HEK293 (cell line): ENCODE measurements around the gene HPCAL1.

Experiments used
- CTCF ChIA-PET: fragments of 350-600 bp; formaldehyde crosslinking; extraction: SDS; loops from one replicate; lab custom pipeline; 2021; ENCODE audit warnings: antibody characterized with exemption; lab: Yijun Ruan, JAX
- POLR2A ChIA-PET: fragments of 300-600 bp; formaldehyde crosslinking; extraction: SDS; loops from one replicate; lab custom pipeline; 2020; ENCODE audit warnings: antibody characterized with exemption, inconsistent platforms; lab: Yijun Ruan, JAX
- H3K27ac ChIP-seq: fragments of 200-500 bp; sonication (Bioruptor generic); 2 replicates; pipeline ENCODE4 v1.5.1; 2014; ENCODE audit warnings: low read depth, low read length, control low read depth, inconsistent platforms; ENCODE audit errors: extremely low read depth
- H3K36me3 ChIP-seq, 2 experiments: fragments of 200-500 bp in 1 of 2; sonication (Bioruptor generic) in 1 of 2; 1 replicate in 1 of 2; 2 replicates in 1 of 2; pipeline ENCODE4 v1.5.1; 2014 to 2017; ENCODE audit warnings: inconsistent platforms in 2 of 2, low read length in 2 of 2; ENCODE audit not compliant: control insufficient read depth in 2 of 2, insufficient read depth in 1 of 2
- H3K4me1 ChIP-seq: fragments of 200-500 bp; sonication (Bioruptor generic); 2 replicates; pipeline ENCODE4 v1.5.1; 2014; ENCODE audit warnings: mild to moderate bottlenecking, low read length, inconsistent platforms; ENCODE audit not compliant: control insufficient read depth, insufficient read depth
- H3K4me3 ChIP-seq: 2 replicates; pipeline ENCODE4 v1.5.1; 2011; ENCODE audit warnings: low read depth, mild to moderate bottlenecking, control low read depth, low read length, moderate library complexity
- H3K9me3 ChIP-seq: fragments of 200-500 bp; sonication (Bioruptor generic); 2 replicates; pipeline ENCODE4 v1.5.1; 2014; ENCODE audit warnings: low read depth, low read length, inconsistent platforms; ENCODE audit not compliant: control insufficient read depth, insufficient read depth
- HOXA7 ChIP-seq: sonication (generic); formaldehyde crosslinking; IDR thresholded peaks from 2 replicates; pipeline ENCODE4 v1.8.1; 2022; ENCODE audit warnings: missing genetic modification reagents, borderline replicate concordance
- YY1 ChIP-seq: fragments of 450-650 bp; formaldehyde crosslinking; IDR thresholded peaks from 2 replicates; pipeline ENCODE4 v1.5.1; 2018; ENCODE audit warnings: missing biosample characterization, missing genetic modification characterization
- ZBTB7A ChIP-seq: fragments of 450-650 bp; formaldehyde crosslinking; IDR thresholded peaks from 2 replicates; pipeline ENCODE4 v1.5.1; 2016; ENCODE audit warnings: low read depth, missing biosample characterization, missing genetic modification characterization
- ZNF16 ChIP-seq: fragments of 450-650 bp; formaldehyde crosslinking; IDR thresholded peaks from 2 replicates; pipeline ENCODE4 v1.5.1; 2016; ENCODE audit warnings: low read depth, missing biosample characterization, missing genetic modification characterization
- ZNF174 ChIP-seq: fragments of 450-650 bp; formaldehyde crosslinking; IDR thresholded peaks from 2 replicates; pipeline ENCODE4 v1.5.0; 2017; ENCODE audit warnings: missing biosample characterization, mild to moderate bottlenecking, missing genetic modification characterization
- ZNF274 ChIP-seq, 2 experiments: fragments of 200-500 bp in 1 of 2; fragments of 450-650 bp in 1 of 2; sonication (Bioruptor generic) in 1 of 2; formaldehyde crosslinking in 1 of 2; IDR thresholded peaks; 2 replicates each; pipeline versions ENCODE4 v1.5.1 to v1.6.1; 2014 to 2016; ENCODE audit warnings: borderline replicate concordance in 1 of 2, inconsistent platforms in 1 of 2, low read length in 1 of 2, missing biosample characterization in 1 of 2, missing genetic modification characterization in 1 of 2
- ZNF416 ChIP-seq: fragments of 450-650 bp; formaldehyde crosslinking; IDR thresholded peaks from 2 replicates; pipeline ENCODE4 v1.5.1; 2016; ENCODE audit warnings: missing biosample characterization, missing genetic modification characterization
- ZNF473 ChIP-seq: fragments of 450-650 bp; formaldehyde crosslinking; IDR thresholded peaks from 2 replicates; pipeline ENCODE4 v1.5.1; 2017; ENCODE audit warnings: missing biosample characterization, missing genetic modification characterization
- ZNF521 ChIP-seq: fragments of 450-650 bp; formaldehyde crosslinking; IDR thresholded peaks from 2 replicates; pipeline ENCODE4 v1.5.1; 2017; ENCODE audit warnings: missing biosample characterization, mild to moderate bottlenecking, missing genetic modification characterization
- ZNF530 ChIP-seq: fragments of 450-650 bp; formaldehyde crosslinking; IDR thresholded peaks from 2 replicates; pipeline ENCODE4 v1.5.1; 2016; ENCODE audit warnings: low read depth, missing biosample characterization, missing genetic modification characterization
- ZNF561 ChIP-seq: fragments of 450-650 bp; IDR thresholded peaks from 2 replicates; pipeline ENCODE4 v1.5.1; 2018; ENCODE audit warnings: missing biosample characterization, missing genetic modification characterization, borderline replicate concordance
- ZNF664 ChIP-seq: fragments of 450-650 bp; formaldehyde crosslinking; IDR thresholded peaks from 2 replicates; pipeline ENCODE4 v1.5.1; 2016; ENCODE audit warnings: missing biosample characterization, missing genetic modification characterization
- ZNF677 ChIP-seq: fragments of 450-650 bp; IDR thresholded peaks from 2 replicates; pipeline ENCODE4 v1.5.0; 2018; ENCODE audit warnings: missing biosample characterization, mild to moderate bottlenecking, missing genetic modification characterization, moderate library complexity
- ZNF76 ChIP-seq: fragments of 450-650 bp; formaldehyde crosslinking; IDR thresholded peaks from 2 replicates; pipeline ENCODE4; 2016; ENCODE audit warnings: low read depth, missing biosample characterization, missing genetic modification characterization, borderline replicate concordance
- ZXDB ChIP-seq: fragments of 450-650 bp; formaldehyde crosslinking; IDR thresholded peaks from 2 replicates; pipeline ENCODE4 v1.5.1; 2016; ENCODE audit warnings: missing biosample characterization, missing genetic modification characterization
- TF ChIP-seq, protein P1 (sequence below): sonication (generic); formaldehyde crosslinking; IDR thresholded peaks from 2 replicates; pipeline ENCODE4 v1.8.1; 2022; ENCODE audit warnings: mild to moderate bottlenecking, moderate library complexity, missing genetic modification reagents
- TF ChIP-seq, protein P2 (sequence below): fragments of 450-650 bp; formaldehyde crosslinking; IDR thresholded peaks from 2 replicates; pipeline ENCODE4 v1.5.1; 2017; ENCODE audit warnings: missing biosample characterization, missing genetic modification characterization
- TF ChIP-seq, protein P3 (sequence below): fragments of 450-650 bp; formaldehyde crosslinking; IDR thresholded peaks from 2 replicates; pipeline ENCODE4 v1.5.1; 2016; ENCODE audit warnings: missing biosample characterization, missing genetic modification characterization
- TF ChIP-seq, protein P4 (sequence below): IDR thresholded peaks from 2 replicates; pipeline ENCODE4 v1.6.1; 2011; ENCODE audit warnings: mild to moderate bottlenecking, low read depth, low read length, borderline replicate concordance
- TF ChIP-seq, protein P5 (sequence below): fragments of 450-650 bp; formaldehyde crosslinking; IDR thresholded peaks from 2 replicates; pipeline ENCODE4 v1.5.1; 2016; ENCODE audit warnings: missing biosample characterization, missing genetic modification characterization, low read depth
- TF ChIP-seq, protein P6 (sequence below): fragments of 450-650 bp; formaldehyde crosslinking; IDR thresholded peaks from 2 replicates; pipeline ENCODE4 v1.5.1; 2016; ENCODE audit warnings: missing biosample characterization, missing genetic modification characterization, low read depth
- TF ChIP-seq, protein P7 (sequence below): fragments of 450-650 bp; formaldehyde crosslinking; IDR thresholded peaks from 2 replicates; pipeline ENCODE4 v1.5.1; 2016; ENCODE audit warnings: missing biosample characterization, missing genetic modification characterization

HPCAL1 gene

DNA sequence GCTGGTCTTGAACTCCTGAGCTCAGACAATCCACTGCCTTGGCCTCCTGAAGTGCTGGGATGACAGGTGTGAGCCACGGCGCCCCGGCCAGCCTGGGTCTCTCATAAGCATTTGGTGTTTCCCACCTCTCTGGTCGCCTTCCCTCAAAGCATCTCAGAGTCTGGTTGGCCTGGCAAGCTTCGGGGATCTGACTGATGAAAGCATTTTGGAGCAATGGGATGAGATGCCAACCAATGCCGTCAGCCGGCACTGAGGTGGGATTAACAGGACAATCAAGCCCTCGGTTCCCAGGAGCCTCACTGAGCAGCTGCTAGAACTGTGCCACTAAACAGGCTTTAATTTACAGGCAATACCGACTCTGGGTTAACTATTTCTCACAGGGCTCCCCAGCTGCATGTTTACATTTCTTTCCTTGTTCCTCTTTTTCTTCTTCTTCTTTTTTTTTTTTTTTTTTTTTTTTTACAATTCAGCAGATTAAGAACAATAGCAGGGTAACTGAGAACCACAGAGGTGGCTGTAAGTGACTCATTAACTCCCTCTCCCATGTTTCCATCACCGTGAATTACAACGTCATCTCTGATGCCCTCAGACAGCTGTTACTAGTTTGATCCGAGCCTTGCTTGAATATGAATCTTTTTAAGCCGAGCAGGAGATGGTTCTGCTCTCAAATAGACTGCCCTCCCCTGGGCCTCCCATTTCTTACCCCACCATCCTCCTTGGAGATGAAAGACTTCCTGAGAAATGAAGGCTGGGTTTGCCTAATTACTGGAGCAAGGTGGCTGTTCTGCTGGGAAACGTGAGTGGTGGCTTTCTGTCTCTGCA, 107.5 kb downstream of the HPCAL1 start:
- ChIA-PET CTCF (interaction anchor here (0.6 to 4.2 kb wide), 29 partner anchors 9 to 1191 kb away, joined by 3 to 71 read pairs (median 5); partner anchors contain the start of gene RRM2), POLR2A (no interaction called here)
- Histone ChIP-seq H3K4me1 (no peaks in the 10 kb centered on the region), H3K27ac (no peak overlapping the region), H3K4me3 (no peak overlapping the region), H3K9me3 (no peaks in the 10 kb centered on the region), H3K36me3 (no peaks in the 10 kb centered on the region)
- TF ChIP-seq YY1 (tag by site-specific recombination) (no peak), ZNF76 (tag by site-specific recombination) (no peak), ZNF521 (tag by site-specific recombination) (no peak), HOXA7 (no peak), ZNF174 (no peak), ZNF16 (no peak), ZBTB7A (tag by site-specific recombination) (no peak), ZNF561 (no peak), ZNF416 (no peak)
- TF ChIP-seq, protein P1, sequence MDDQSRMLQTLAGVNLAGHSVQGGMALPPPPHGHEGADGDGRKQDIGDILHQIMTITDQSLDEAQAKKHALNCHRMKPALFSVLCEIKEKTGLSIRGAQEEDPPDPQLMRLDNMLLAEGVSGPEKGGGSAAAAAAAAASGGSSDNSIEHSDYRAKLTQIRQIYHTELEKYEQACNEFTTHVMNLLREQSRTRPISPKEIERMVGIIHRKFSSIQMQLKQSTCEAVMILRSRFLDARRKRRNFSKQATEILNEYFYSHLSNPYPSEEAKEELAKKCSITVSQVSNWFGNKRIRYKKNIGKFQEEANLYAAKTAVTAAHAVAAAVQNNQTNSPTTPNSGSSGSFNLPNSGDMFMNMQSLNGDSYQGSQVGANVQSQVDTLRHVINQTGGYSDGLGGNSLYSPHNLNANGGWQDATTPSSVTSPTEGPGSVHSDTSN, result no peak
- TF ChIP-seq, protein P2, sequence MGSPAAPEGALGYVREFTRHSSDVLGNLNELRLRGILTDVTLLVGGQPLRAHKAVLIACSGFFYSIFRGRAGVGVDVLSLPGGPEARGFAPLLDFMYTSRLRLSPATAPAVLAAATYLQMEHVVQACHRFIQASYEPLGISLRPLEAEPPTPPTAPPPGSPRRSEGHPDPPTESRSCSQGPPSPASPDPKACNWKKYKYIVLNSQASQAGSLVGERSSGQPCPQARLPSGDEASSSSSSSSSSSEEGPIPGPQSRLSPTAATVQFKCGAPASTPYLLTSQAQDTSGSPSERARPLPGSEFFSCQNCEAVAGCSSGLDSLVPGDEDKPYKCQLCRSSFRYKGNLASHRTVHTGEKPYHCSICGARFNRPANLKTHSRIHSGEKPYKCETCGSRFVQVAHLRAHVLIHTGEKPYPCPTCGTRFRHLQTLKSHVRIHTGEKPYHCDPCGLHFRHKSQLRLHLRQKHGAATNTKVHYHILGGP, result no peak
- TF ChIP-seq, protein P3, sequence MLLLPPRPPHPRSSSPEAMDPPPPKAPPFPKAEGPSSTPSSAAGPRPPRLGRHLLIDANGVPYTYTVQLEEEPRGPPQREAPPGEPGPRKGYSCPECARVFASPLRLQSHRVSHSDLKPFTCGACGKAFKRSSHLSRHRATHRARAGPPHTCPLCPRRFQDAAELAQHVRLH (tag by site-specific recombination), result no peak
- TF ChIP-seq, protein P4, sequence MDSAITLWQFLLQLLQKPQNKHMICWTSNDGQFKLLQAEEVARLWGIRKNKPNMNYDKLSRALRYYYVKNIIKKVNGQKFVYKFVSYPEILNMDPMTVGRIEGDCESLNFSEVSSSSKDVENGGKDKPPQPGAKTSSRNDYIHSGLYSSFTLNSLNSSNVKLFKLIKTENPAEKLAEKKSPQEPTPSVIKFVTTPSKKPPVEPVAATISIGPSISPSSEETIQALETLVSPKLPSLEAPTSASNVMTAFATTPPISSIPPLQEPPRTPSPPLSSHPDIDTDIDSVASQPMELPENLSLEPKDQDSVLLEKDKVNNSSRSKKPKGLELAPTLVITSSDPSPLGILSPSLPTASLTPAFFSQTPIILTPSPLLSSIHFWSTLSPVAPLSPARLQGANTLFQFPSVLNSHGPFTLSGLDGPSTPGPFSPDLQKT, result no peak
- TF ChIP-seq, protein P5, sequence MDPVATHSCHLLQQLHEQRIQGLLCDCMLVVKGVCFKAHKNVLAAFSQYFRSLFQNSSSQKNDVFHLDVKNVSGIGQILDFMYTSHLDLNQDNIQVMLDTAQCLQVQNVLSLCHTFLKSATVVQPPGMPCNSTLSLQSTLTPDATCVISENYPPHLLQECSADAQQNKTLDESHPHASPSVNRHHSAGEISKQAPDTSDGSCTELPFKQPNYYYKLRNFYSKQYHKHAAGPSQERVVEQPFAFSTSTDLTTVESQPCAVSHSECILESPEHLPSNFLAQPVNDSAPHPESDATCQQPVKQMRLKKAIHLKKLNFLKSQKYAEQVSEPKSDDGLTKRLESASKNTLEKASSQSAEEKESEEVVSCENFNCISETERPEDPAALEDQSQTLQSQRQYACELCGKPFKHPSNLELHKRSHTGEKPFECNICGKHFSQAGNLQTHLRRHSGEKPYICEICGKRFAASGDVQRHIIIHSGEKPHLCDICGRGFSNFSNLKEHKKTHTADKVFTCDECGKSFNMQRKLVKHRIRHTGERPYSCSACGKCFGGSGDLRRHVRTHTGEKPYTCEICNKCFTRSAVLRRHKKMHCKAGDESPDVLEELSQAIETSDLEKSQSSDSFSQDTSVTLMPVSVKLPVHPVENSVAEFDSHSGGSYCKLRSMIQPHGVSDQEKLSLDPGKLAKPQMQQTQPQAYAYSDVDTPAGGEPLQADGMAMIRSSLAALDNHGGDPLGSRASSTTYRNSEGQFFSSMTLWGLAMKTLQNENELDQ (tag by site-specific recombination), result no peak

DNA sequence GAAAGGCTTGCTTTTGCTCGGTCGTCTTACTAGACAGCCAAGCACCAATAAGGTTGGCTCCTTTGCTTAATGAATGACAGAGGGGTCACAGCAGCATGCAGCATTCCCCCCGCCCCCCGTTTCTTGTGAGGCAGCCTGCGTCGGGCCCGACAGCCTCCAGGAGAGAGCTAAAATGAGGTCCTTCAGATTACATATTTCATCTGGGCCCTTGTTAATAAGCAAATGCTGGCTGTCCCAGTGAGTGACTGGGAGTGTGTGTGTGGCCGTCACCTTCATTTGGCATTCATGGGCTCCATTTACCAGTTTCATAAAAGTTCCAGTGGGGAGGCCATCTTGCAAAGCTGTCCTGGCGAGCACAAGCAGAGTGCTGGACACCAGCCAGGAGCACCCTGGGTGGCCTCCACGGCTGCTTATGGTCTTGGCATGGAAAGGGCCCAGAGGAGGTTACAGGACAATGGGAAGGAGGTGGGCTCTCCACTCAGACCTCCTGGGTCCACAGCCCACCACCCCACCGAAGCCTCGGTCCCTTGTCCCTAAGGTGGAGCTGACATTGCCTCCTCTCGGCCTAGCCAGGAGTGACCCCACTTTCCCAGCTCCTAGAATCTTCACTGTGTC, 108.2 kb downstream of the HPCAL1 start:
- H3K4me3 ChIP-seq, result no peak overlapping the region
- H3K36me3 ChIP-seq, result no peaks in the 10 kb centered on the region
- H3K9me3 ChIP-seq, result no peaks in the 10 kb centered on the region
- no peaks in the 10 kb centered on the region for H3K4me1 ChIP-seq
- H3K27ac ChIP-seq, result no peak overlapping the region
- POLR2A ChIA-PET, result interaction anchor here (0.6 kb wide), 1 partner anchor 281 kb away, joined by 3 read pairs; no protein-coding TSS in a partner anchor
- CTCF ChIA-PET, result interaction anchor here (0.6 to 3.9 kb wide), 5 partner anchors 159 to 338 kb away, joined by 3 to 71 read pairs (median 4); partner anchors contain the start of gene RRM2
- TF ChIP-seq ZXDB (tag by site-specific recombination) (no peak), ZNF664 (no peak), ZNF473 (tag by site-specific recombination) (no peak), ZNF274 (IDR thresholded peaks at IDR 0.05; ENCODE audit: low read length) (no peak), ZNF274 (tag by site-specific recombination; IDR thresholded peaks at IDR 0.05; ENCODE audit: borderline replicate concordance) (no peak), ZNF677 (no peak), ZNF530 (peak; percentile 76; the same call in 1 of the 2 replicates)
- TF ChIP-seq, protein P6, sequence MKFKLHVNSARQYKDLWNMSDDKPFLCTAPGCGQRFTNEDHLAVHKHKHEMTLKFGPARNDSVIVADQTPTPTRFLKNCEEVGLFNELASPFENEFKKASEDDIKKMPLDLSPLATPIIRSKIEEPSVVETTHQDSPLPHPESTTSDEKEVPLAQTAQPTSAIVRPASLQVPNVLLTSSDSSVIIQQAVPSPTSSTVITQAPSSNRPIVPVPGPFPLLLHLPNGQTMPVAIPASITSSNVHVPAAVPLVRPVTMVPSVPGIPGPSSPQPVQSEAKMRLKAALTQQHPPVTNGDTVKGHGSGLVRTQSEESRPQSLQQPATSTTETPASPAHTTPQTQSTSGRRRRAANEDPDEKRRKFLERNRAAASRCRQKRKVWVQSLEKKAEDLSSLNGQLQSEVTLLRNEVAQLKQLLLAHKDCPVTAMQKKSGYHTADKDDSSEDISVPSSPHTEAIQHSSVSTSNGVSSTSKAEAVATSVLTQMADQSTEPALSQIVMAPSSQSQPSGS (tag by site-specific recombination), result no peak
- TF ChIP-seq, protein P7, sequence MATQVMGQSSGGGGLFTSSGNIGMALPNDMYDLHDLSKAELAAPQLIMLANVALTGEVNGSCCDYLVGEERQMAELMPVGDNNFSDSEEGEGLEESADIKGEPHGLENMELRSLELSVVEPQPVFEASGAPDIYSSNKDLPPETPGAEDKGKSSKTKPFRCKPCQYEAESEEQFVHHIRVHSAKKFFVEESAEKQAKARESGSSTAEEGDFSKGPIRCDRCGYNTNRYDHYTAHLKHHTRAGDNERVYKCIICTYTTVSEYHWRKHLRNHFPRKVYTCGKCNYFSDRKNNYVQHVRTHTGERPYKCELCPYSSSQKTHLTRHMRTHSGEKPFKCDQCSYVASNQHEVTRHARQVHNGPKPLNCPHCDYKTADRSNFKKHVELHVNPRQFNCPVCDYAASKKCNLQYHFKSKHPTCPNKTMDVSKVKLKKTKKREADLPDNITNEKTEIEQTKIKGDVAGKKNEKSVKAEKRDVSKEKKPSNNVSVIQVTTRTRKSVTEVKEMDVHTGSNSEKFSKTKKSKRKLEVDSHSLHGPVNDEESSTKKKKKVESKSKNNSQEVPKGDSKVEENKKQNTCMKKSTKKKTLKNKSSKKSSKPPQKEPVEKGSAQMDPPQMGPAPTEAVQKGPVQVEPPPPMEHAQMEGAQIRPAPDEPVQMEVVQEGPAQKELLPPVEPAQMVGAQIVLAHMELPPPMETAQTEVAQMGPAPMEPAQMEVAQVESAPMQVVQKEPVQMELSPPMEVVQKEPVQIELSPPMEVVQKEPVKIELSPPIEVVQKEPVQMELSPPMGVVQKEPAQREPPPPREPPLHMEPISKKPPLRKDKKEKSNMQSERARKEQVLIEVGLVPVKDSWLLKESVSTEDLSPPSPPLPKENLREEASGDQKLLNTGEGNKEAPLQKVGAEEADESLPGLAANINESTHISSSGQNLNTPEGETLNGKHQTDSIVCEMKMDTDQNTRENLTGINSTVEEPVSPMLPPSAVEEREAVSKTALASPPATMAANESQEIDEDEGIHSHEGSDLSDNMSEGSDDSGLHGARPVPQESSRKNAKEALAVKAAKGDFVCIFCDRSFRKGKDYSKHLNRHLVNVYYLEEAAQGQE (tag by site-specific recombination), result no peak
